Measurements from ENCODE around the gene RAPGEF1.

Gene RAPGEF1

GRCh38 chr9:131606896-131607567, 132.8 kb downstream of the RAPGEF1 start:
- DNase-seq (ENCODE audit: low read depth, low spot score) = no peak

- no peak for DNase-seq (ENCODE audit: low read depth, low spot score)
These were observed 133.9 kb downstream of the RAPGEF1 start for GRCh38 chr9:131605770-131606590.

- no peak for DNase-seq (ENCODE audit: low read depth, low spot score)
These were observed 136.0 kb downstream of the RAPGEF1 start for GRCh38 chr9:131603711-131604439.

GRCh38 chr9:131603199-131603598, 136.7 kb downstream of the RAPGEF1 start:
- no peak for DNase-seq (ENCODE audit: low read depth, low spot score)

GRCh38 chr9:131601683-131602181, 138.1 kb downstream of the RAPGEF1 start:
- no peak for DNase-seq (ENCODE audit: low read depth, low spot score)

GRCh38 chr9:131598121-131598520, 141.8 kb downstream of the RAPGEF1 start:
- no peak for DNase-seq (ENCODE audit: low read depth, low spot score)

GRCh38 chr9:131597246-131597645, 142.6 kb downstream of the RAPGEF1 start:
- no peak for DNase-seq (ENCODE audit: low read depth, low spot score)

- no peak for DNase-seq (ENCODE audit: low read depth, low spot score)
These were observed 143.5 kb downstream of the RAPGEF1 start for GRCh38 chr9:131596430-131596743.

GRCh38 chr9:131595696-131596429, 144.0 kb downstream of the RAPGEF1 start:
- no peak for DNase-seq (ENCODE audit: low read depth, low spot score)

GRCh38 chr9:131594906-131595665, 144.8 kb downstream of the RAPGEF1 start:
- no peak for DNase-seq (ENCODE audit: low read depth, low spot score)

- no peak for DNase-seq (ENCODE audit: low read depth, low spot score)
These were observed 145.8 kb downstream of the RAPGEF1 start for GRCh38 chr9:131593936-131594665.

- DNase-seq (ENCODE audit: low read depth, low spot score) = no peak
These were observed 146.6 kb downstream of the RAPGEF1 start for GRCh38 chr9:131593091-131593820.

- no peak for DNase-seq (ENCODE audit: low read depth, low spot score)
These were observed 148.0 kb downstream of the RAPGEF1 start for GRCh38 chr9:131591845-131592208.

GRCh38 chr9:131590907-131591844, 148.7 kb downstream of the RAPGEF1 start:
- no peak for DNase-seq (ENCODE audit: low read depth, low spot score)

GRCh38 chr9:131590449-131590848, 149.4 kb downstream of the RAPGEF1 start:
- no peak for DNase-seq (ENCODE audit: low read depth, low spot score)

- no peak for DNase-seq (ENCODE audit: low read depth, low spot score)
These were observed 149.9 kb downstream of the RAPGEF1 start for GRCh38 chr9:131589993-131590392.

GRCh38 chr9:131589124-131589711, 150.7 kb downstream of the RAPGEF1 start:
- no peak for DNase-seq (ENCODE audit: low read depth, low spot score)

GRCh38 chr9:131588396-131588795, 151.5 kb downstream of the RAPGEF1 start:
- DNase-seq (ENCODE audit: low read depth, low spot score) = no peak

All from iPS DF 19.7 (cell line).